Stimulated activated naive CD4-positive, alpha-beta T cell treated with Interleukin-2 at 50 U/mL for 16 hours (primary cell): ENCODE measurements around the gene ABLIM1.
"Not testable (repeated sequence)": the region's sequence is repeated elsewhere in the genome, so short reads cannot be mapped to it uniquely, and the experiment has no call there.

ENCODE experiments used
- DNase-seq: peaks from one replicate; lab custom pipeline; 2025; lab: John Stamatoyannopoulos, UW

Gene ABLIM1

DNA sequence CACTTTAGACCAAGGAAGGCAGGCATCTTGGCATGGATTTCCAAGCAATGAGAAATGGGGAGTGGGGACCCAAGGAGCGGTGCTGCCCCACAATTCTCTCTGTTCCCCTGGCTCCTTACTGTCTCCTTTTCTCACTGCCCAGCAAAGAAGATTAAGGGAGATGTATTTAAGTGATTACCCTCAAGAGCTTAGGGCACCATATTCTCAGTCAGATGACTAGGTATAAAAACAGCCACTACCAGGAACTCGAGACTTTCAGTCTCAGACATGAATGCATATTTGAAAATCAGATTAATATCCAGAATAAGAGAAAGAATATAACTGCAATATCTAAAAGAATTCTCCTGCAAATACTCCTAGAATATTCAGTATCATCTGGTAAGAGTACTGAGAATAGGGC is at the start of gene ABLIM1:
Gene ABLIM1 (minus strand): TSS at position 101 of the 400 bp plus-strand sequence. CDS start 75 bp downstream, at position 26.
- DNase-seq: no peak

DNA sequence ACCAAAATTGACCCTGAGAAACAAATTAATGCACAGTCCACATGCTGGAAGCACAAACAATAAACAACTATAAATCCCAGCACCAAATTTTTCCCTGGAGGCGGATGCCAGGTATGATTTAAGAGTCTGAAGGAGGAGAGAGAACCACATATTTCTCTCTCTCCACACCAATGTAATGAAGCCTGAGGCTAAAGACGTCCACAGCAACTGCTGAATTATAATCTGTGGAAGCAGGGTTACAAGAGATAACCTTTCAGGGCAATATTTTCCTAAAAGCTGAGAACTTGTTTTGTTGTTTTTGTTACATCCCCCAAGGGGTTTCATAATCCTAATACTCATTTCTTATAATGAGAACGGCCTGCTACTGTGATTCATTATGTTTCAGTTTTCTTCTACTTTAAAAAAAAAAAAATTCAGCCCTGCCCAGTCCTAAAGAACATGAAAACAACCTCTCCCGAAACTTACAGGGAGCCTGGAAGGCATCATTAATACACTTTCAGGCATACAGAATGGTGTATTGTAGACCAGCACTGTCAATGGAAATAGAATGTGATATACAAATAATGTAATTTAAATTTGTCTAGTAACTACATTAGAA is 48.5 kb upstream of the ABLIM1 start:
- no peak for DNase-seq

DNA sequence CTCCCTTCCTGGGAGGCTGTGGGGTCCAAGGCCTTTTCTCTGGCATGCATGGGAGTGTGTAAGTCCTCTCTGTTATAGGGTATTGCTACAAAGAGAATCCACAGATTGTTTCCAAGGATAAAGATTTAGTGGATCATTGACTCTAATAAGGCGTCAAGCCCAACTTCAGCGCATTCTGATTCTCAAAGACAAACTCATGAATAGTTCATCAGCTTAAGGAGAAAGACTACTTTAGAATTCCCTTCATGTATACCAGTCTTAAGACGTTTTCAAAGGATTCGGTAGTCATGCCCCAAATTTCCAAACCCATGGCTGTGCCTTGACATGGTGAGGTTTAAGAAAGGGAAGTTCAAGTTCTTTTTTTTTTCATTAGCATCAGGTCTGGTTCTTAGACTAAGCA is 46.6 kb upstream of the ABLIM1 start:
- DNase-seq: no peak

DNA sequence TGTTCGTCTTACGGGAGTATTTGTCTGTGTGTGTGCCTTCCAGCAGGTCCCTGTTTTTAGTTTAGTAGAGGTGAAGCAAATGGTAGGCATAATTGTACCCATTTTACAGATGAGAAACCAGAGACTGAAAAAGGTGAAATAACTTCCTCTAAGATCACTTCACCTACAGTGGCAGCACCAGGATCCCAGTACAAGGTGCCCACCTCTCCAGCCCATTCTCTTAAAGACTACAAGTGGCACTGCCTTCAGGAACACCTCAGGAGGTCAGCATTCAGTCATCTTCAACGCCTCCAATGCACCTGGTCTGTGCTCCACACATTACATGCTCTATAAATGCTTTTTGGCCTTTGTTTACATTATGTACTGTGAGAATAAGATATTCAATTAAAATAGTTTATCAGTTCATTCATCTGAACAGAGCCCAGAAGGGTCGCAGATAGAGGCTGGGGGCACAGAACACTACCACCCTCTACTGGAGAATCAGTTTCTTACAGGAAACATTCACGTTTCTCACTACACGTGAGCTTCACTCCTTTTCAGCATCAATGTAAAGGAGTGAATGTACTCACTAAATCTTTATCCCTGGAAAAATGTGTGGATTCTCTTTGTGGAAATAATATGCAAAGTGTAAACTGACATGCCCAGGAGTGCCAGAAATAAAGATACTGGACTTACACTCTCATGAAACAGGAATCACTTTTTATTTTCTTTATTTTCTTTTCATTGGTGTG is 45.5 kb upstream of the ABLIM1 start:
- DNase-seq: no peak

DNA sequence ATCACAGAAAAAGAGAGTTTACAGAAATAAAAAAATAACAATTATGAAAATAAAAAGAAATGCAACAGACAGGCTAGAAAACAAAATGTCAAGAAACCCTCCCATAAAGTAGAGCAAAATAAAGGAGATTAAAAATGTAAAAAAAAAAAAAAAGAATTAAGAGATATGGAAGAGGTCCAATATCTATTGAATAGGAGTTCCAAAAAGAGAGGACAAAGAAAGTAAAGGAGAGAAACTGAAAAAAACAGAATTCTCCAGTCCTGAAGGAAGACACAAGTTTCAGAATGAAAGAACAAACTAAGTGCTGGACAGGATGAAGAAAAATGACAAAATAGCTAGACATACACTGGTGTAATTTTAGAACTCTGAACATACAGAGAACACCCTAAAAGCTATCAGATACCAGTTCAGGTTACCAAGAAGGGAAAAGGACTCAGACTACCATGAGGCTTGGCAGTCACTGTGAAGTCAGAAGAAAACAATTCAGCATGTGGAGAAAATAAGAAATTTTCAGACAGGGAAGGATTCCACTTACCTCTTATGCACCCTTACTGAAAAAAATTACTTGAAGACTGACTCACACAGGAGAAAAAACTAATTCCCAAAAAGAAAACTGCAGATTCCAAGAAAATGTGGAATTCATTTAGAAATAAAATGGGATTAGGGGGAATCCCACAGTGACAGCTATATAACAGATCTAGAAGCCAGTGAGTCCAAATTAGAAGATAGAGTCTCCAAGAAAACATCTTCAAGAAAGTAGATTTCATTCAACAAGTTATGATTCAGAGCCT is 40.4 kb upstream of the ABLIM1 start:
- DNase-seq: no peak

DNA sequence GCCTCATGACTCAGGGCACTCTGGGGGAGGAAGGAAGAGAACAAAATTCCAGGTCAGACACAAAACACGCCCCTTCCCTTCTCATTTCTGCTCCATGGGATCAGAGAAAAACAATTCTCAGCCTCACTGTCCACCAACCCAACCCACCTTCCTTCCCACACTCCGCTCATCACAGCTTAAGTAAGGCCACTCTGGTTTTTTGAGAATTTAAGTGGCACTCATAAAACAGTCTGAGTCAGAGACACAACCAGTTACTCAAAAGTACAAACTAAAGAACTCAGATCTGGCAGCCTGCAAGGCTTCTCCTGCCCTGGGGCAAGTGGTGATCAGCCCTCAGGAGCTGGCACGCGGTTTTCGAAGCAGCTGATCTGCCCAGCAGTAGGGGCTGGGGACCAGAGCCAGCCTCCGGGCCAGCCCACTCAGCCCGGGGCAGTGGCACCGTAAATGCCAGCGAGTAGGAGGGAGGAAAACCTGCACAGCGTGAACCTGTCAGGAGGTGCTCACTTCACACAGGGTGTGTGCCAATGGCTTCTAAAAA is 39.1 kb upstream of the ABLIM1 start:
- DNase-seq: no peak

GRCh38 chr10:114696301-114696700 is 38.2 kb upstream of the ABLIM1 start:
- not testable (repeated sequence) for DNase-seq

- peak; percentile 22 for DNase-seq
Measured at GRCh38 chr10:114694752-114695151, 36.7 kb upstream of the ABLIM1 start.

GRCh38 chr10:114694062-114694461 is 36.0 kb upstream of the ABLIM1 start:
- no peak for DNase-seq

- no peak for DNase-seq
Measured at GRCh38 chr10:114691442-114691941, 33.4 kb upstream of the ABLIM1 start.

DNA sequence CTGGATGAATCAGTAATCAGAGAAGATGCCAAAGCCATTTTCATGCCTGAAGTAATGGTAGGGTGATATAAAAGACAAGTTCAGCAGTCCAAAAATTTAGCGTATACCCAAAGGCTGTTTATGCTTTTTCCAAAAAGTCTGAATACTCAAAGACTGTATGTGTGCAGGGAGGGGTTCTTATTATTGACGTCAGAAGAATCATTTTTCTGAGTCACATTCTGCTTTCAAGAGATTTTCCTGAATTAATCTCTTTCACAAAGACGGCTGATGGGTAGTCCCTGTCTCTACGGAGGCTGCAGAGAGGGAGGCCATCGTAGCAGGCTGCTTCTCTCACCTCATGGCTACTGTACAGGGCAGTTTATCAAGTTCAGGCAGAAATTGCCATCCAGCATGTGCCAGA is 30.7 kb upstream of the ABLIM1 start:
- DNase-seq: no peak

DNA sequence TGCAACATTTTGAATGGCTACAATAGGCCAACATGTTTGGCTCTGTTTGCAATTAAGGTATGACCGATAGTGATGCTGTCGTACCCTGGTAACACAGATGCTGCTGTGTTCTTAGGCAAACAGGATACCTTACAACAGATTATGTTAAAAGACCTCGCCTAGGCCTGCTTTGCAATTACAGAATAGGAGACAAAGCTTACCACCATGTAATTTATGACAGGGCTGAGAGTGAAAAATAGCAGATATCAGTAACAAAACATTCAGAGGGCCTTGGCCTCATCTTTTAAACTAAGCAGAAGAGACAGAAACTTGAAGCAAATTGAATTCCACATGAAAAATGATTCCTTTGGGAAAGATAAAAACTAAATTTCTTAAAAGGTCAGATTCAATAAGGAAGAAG is 29.4 kb upstream of the ABLIM1 start:
- DNase-seq: no peak

DNA sequence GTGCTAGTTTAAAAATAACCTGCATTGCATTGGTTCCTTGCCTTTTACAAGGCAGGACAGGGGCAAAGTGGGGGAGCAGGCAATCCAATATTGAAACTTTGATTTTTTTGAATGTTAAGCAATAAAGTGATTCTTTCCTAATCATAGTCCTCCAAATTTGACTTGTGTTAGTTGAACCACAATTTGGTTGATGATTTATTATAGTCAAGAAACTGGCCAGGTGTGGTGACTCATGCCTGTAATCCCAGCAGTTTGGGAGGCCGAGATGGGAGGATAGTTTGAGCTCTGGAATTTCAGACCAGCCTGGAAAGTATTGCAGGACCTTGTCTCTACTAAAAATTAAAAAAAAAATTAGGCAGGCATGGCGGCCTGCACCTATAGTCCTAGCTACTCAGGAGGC is 27.9 kb upstream of the ABLIM1 start:
- no peak for DNase-seq

GRCh38 chr10:114685456-114685855 is 27.4 kb upstream of the ABLIM1 start:
- no peak for DNase-seq

GRCh38 chr10:114684822-114685209 is 26.7 kb upstream of the ABLIM1 start:
- no peak for DNase-seq

DNA sequence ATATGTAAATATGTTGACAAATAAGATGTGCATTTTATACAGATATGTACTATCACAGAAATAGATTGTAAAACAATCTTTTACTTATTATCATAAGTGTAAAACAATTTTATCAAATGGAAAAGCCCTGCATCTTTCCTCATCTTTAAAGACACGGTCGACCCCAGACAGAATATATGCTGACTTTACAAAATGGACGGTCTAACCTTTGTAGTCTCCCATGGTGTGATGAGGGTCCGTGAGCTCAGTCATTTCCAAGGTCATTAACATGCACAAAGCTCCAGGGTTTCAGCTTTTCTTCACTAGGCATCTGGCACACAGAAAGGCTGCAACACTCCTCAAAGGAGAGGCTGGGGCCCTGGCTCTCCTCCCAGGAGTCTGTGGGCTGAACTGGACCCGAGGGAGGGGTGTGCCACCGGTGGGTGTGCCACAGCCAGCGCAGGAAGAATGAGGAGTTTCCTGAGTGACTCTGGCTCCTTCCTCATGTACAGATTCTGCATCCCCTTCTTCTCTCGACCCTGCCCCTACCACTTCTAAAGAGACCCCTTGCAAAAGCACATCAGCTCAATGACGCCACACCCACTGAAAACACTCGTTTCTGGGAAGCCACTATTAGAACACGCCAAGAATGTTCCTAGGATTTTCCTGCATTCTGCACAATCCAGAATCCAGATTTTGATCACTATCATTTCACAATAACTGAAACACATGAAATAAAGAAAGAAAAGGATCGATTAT is 26.2 kb upstream of the ABLIM1 start:
- DNase-seq: no peak

DNA sequence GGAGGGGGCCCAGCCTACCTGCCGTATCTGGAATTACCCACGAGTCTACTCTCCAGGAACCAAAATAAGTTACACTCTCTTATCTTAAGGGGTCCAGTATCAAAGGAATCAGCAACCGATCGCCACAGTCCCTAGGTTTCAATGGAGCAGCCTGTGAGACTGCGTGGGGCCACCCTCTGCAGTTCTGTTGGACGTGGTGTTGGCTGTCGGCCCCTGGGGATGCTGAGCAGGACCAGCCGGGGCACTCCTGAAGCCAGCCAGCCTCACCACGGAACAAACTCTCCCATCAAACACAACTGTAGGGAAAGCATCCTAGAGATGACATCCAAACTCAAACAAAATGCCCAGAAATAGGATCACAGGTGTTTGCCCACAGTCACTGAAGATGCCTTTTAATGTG is 25.5 kb upstream of the ABLIM1 start:
- DNase-seq: no peak

DNA sequence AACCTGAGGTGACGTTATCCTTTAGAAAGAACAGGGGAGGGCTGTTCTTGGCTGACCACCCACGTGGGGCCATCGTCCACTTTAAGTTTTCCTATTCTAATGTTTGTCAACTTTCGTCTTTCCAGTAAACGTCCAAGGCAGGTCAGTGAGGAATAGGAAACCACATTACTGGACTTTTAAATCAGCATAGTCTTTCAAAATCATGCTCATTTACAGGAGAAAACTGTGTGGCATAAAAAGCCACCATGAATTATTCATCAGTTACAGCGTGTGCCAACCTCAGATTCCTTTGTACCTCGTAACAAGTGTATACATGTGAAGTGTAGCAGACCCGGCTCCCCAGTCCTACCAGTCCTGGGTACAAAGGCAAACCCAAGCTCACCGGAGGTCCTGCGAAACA is 25.1 kb upstream of the ABLIM1 start:
- DNase-seq: no peak

- no peak for DNase-seq
Measured at GRCh38 chr10:114682532-114682931, 24.5 kb upstream of the ABLIM1 start.

GRCh38 chr10:114682121-114682520 is 24.0 kb upstream of the ABLIM1 start:
- no peak for DNase-seq

DNA sequence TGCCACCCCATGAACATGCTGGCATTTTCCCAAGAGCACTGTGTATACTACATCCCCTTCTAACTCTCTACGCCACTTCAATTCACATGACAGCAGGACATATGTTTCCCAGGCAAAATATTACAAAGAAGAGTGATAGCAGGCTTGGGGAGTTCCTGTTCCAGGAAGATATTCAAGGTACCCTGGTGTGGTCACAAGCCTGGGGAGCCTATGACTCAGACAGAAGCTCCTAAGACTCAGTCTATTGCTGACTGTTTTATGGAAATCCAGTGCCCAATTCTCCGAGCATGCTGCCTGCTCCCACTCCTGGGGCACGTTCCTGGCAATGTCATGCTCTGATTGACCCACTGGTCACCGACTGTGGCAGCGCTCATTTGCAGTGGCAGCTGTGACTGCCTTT is 23.5 kb upstream of the ABLIM1 start:
- DNase-seq: no peak

DNA sequence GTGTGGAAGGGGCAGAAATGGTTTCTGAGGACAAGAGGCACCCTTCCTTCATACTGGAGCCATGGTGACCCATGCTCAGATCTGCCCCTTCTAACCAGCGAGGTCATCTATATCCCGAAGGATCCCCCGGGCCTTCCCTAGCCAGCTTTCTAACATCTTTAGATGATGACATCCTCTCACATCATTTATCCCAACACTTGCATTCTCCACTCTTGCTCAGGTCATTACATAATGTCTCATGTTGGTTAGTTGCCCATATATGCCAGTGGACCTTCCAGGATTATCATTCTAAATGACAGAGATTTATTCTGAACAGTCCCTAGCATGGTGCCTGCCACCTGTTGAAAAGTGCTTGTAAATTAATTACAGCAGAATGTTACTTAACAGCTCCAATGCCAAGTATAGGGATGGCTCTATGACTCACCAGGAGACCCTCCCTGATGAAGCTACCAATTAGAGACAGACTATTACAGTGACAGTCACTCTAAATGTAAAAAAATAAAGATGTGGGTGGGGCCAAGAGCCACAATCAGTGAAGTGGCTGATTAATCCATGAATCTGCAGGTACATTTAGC is 22.6 kb upstream of the ABLIM1 start:
- no peak for DNase-seq
